Colonic mucosa (tissue), 4 donors: ENCODE data around the gene RPS6KC1. TPM values are rescaled to one million over a fixed set of nuclear protein-coding genes. Genes with fewer than 3 reads are reported as not detected.

Source experiments
- DNase-seq: peaks from one replicate; pipeline ENCODE4 v3.0.0-alpha.2; 2020
- H3K27ac ChIP-seq: fragments of 200-600 bp; one replicate; pipeline ENCODE4 v1.8.0; 2021
- H3K27me3 ChIP-seq: fragments of 200-600 bp; one replicate; pipeline ENCODE4 v1.8.0; 2021
- H3K36me3 ChIP-seq: fragments of 200-600 bp; one replicate; pipeline ENCODE4 v1.8.0; 2021
- H3K4me1 ChIP-seq: fragments of 200-600 bp; one replicate; pipeline ENCODE4 v1.8.0; 2021; ENCODE audit warnings: mild to moderate bottlenecking
- H3K4me3 ChIP-seq: fragments of 200-600 bp; one replicate; pipeline ENCODE4 v1.8.0; 2021
- H3K9ac ChIP-seq, 2 donors: one replicate each; pipeline ENCODE4 v1.7.0; 2013; ENCODE audit warnings: control low read depth in 2 of 2, low read depth in 2 of 2, low read length in 2 of 2
- H3K9me3 ChIP-seq: fragments of 200-600 bp; one replicate; pipeline ENCODE4 v1.8.0; 2021
- CTCF ChIP-seq: fragments of 200-600 bp; IDR thresholded peaks from one replicate; pipeline ENCODE4 v1.8.0; 2022; ENCODE audit warnings: antibody characterized with exemption, mild to moderate bottlenecking
- intact Hi-C: fragments of 100-400 bp; cut with DNase I; formaldehyde crosslinking; loops from one replicate; pipeline ENCODE4 v1.14.1; 2022
- total RNA-seq, 2 donors: library from RNA; stranded (reverse); fragmentation: NEBNext Ultra II Directional in 1 of 2; extraction: Animal tissue kit (Norgen Biotek cat#: 25700) in 1 of 2; gene quantifications; one replicate each; pipeline ENCODE4 v1.2.1, GENCODE V29; 2021
- donor health status: healthy.
- donor health status: DM: no; HTN: no; CAD: no.
- donor health status: DM: no; HTN: no; CAD: no.

RPS6KC1 gene
- total RNA-seq, 2 donors from 2014 or later: 8.8 to 9.6 TPM

GRCh38 chr1:213066363-213066762 lies 15.3 kb downstream of the RPS6KC1 start:
- TF ChIP-seq CTCF: no peak
- Histone ChIP-seq H3K4me3 (no peak overlapping the region), H3K27me3 (no peaks in the 10 kb centered on the region), H3K36me3 (no peaks in the 10 kb centered on the region), H3K9me3 (no peaks in the 10 kb centered on the region), H3K9ac (no peak overlapping the region), H3K4me1 (no peaks in the 10 kb centered on the region), H3K27ac (no peak overlapping the region)
- intact Hi-C loops: no loop called here
- no peak for DNase-seq

- Histone ChIP-seq H3K4me1 (no peaks in the 10 kb centered on the region), H3K4me3 (no peak overlapping the region), H3K9ac (no peak overlapping the region), H3K27ac (no peak overlapping the region), H3K36me3 (no peaks in the 10 kb centered on the region), H3K27me3 (no peaks in the 10 kb centered on the region), H3K9me3 (no peaks in the 10 kb centered on the region)
- TF ChIP-seq CTCF: no peak
- no peak for DNase-seq
- intact Hi-C loops: no loop called here
Measured at GRCh38 chr1:213067352-213067751, 16.3 kb downstream of the RPS6KC1 start.

- Histone ChIP-seq H3K4me3 (no peak overlapping the region), H3K36me3 (no peaks in the 10 kb centered on the region), H3K27me3 (no peaks in the 10 kb centered on the region), H3K27ac (no peak overlapping the region), H3K4me1 (no peaks in the 10 kb centered on the region), H3K9ac (no peak overlapping the region), H3K9me3 (no peaks in the 10 kb centered on the region)
- intact Hi-C loops: no loop called here
- no peak for DNase-seq
- no peak for TF ChIP-seq CTCF
Measured at GRCh38 chr1:213070406-213070805, 19.4 kb downstream of the RPS6KC1 start.

- no peak overlapping the region for H3K4me3 ChIP-seq
- no peaks in the 10 kb centered on the region for H3K27me3 ChIP-seq
- no peak overlapping the region for H3K9ac ChIP-seq
- H3K27ac ChIP-seq: no peak overlapping the region
- intact Hi-C loops: no loop called here
- H3K4me1 ChIP-seq: no peaks in the 10 kb centered on the region
- no peaks in the 10 kb centered on the region for H3K9me3 ChIP-seq
- no peak for DNase-seq
- no peak for TF ChIP-seq CTCF
- no peaks in the 10 kb centered on the region for H3K36me3 ChIP-seq
Measured at GRCh38 chr1:213075725-213076124, 24.7 kb downstream of the RPS6KC1 start.

- H3K9me3 ChIP-seq: no peaks in the 10 kb centered on the region
- H3K9ac ChIP-seq: no peak overlapping the region
- no peaks in the 10 kb centered on the region for H3K27me3 ChIP-seq
- no peak for TF ChIP-seq CTCF
- no peak for DNase-seq
- no peak overlapping the region for H3K27ac ChIP-seq
- intact Hi-C loops: no loop called here
- H3K36me3 ChIP-seq: no peaks in the 10 kb centered on the region
- no peak overlapping the region for H3K4me3 ChIP-seq
- H3K4me1 ChIP-seq: no peaks in the 10 kb centered on the region
Measured at GRCh38 chr1:213082420-213083111, 31.5 kb downstream of the RPS6KC1 start.
